GM12873 (cell line): ENCODE data around the gene HIVEP2.

Experiments
- CTCF ChIP-seq: IDR thresholded peaks from 2 replicates; pipeline ENCODE4 v1.5.1; 2012; ENCODE audit warnings: low read depth, mild to moderate bottlenecking, moderate library complexity, low read length, control low read depth; ENCODE audit not compliant: insufficient read depth; ENCODE audit errors: missing control alignments

The HIVEP2 gene

DNA sequence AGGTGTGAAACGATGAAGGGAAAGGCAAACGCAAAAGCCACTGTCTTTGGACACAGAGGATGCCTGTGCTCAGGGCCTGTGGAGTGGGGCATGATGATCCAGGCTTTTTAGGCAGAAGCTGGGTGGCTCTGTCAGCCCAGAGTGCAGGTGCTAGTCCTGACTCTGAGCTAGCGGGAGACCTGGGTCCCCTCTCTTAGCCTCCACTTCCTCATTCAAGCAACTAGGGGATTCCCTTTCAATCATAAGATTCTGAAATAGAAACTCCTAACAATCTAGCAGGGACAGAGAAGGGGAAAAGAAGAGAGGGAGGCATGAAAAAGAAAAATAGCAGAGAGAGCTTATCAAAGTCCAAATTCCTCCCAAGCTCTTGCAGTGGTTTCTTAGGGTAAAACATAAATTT is 7.6 kb upstream of the HIVEP2 start:
- TF ChIP-seq CTCF: no peak

DNA sequence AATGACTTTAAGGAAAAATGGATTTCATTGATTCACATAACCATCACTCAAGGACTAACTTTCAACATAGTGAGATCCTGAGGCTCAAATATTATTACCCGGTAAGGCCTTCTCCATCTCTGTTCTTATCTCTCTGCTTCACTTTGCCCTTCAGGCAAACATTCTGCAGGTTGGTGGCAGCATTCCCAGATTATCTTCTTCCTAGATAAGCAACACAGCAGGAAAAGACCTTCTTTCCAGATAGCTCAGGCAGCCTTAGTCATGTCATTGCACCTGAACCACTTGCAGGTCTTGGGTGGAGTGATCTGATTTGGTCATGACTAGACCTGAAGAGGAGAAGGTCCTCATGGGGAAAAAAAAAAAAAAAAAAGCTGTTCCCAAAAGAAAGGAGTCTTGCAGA is 5.3 kb upstream of the HIVEP2 start:
- no peak for TF ChIP-seq CTCF

DNA sequence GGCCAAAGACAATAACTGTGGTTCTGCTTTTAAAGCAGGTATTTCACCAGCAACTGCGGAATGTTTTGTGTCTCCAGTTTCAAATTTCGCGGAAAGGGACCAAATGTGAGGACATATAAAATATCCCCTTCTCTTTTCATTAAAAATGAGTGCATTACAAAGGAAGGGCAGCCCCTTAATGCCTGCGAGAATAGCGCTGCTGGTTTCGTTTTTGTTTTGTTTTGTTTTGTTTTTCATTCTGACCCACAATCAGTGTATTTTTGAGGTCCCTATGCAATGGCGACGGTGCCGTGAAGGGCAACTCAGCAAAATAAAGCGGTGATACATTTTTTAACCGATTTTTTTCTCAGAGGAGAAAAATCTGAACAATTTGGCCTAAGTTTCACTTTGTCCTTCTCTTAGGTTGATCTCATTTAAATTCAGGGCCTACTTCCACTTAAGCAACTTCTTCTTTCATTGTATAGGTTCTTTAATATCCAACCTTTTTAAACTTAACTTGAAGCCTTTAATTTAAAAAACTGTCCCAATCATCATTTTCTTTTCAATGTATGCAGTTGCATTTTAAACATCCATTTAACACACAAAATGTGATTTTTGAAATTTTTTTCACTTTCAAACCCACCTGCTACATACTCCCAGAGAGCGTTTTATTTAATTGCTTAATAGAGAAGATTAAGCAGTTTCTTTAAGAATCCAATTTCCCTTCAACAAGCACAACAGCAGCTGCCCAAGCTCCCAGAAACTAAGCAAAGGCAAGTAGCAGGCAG is 2.9 kb upstream of the HIVEP2 start:
- TF ChIP-seq CTCF: no peak

DNA sequence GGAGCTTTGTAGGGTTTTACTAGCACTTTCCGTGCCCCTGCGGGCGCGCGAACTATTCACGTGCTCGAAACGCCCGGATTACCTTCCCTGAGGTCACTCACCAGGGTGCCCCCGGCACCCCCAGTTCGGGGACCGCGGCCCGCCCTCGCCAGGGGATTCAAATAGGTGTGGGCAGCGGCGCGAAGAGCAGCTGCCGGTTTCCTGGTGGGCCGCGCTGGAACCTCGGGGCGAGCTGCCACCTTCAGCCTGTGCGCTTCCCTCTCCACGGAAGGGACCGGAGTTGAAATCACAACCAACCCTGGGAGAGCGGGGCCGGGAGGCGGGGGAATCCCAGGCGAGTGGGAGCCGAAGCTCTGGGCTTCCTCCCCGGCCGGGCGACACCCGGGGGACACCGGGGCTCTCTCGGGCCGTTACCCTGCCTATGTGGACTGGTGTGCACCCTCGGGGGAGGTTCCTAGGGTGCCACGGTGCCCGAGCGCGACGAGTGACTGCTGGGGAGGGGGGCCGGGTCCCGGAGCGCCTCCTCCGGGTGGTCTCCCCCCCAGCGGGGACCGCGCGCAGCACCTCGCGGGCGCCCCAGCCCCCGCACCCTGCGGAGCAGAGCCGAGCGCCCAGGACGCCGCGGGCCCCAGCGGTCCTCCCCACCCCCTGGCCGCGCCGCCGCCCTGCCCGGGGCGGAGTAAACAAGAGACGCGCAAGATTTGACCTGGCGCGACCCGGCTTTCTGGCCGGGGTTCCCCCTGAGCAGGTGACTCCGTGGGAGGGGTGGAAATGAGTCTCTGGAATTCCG is 2.1 kb upstream of the HIVEP2 start:
- no peak for TF ChIP-seq CTCF

GRCh38 chr6:142946181-142946923 is 1.4 kb upstream of the HIVEP2 start:
- TF ChIP-seq CTCF: no peak

GRCh38 chr6:142945446-142946180 is 637 bp upstream of the HIVEP2 start:
- no peak for TF ChIP-seq CTCF
